Adrenal gland (tissue), 5 donors: Measurements from ENCODE around the gene KDM4B.

ENCODE experiments used
- POLR2A ChIP-seq, 2 donors: fragments of 450-650 bp; IDR thresholded peaks; one replicate each; pipeline ENCODE4 v1.6.1; 2017; ENCODE audit warnings: antibody characterized with exemption in 2 of 2, mild to moderate bottlenecking in 2 of 2, moderate library complexity in 1 of 2
- TF ChIP-seq, protein P1 (sequence below), 6 experiments: fragments of 450-650 bp in 4 of 6; fragments of 200-600 bp in 2 of 6; sonication (generic) in 1 of 6; IDR thresholded peaks; 1 replicate in 5 of 6; 2 replicates in 1 of 6; pipeline versions ENCODE4 v1.5.1 to v1.8.0; 2016 to 2021; ENCODE audit warnings: antibody characterized with exemption in 6 of 6, mild to moderate bottlenecking in 2 of 6, moderate library complexity in 1 of 6
- donor health status: DM: no; HTN: no; CAD: no.

DNA sequence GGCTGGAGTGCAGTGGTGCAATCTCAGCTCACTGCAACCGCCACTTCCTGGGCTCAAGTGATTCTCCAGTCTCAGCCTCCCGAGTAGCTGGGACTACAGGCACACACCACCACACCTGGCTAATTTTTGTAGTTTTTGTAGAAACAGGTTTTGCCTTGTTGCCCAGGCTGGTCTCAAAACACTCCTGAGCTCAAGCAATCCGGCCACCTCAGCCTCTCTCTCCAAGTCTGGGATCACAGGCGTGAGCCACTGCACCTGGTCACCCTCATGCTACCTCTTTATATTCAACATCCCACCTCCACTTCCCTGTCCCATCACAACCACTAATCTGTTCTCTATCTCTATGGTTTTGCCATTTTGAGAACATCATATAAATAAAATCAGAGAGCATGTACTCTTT, 216.0 kb downstream of the KDM4B start:
- TF ChIP-seq POLR2A (IDR thresholded peaks at IDR 0.05): no peak
- TF ChIP-seq, protein P1, sequence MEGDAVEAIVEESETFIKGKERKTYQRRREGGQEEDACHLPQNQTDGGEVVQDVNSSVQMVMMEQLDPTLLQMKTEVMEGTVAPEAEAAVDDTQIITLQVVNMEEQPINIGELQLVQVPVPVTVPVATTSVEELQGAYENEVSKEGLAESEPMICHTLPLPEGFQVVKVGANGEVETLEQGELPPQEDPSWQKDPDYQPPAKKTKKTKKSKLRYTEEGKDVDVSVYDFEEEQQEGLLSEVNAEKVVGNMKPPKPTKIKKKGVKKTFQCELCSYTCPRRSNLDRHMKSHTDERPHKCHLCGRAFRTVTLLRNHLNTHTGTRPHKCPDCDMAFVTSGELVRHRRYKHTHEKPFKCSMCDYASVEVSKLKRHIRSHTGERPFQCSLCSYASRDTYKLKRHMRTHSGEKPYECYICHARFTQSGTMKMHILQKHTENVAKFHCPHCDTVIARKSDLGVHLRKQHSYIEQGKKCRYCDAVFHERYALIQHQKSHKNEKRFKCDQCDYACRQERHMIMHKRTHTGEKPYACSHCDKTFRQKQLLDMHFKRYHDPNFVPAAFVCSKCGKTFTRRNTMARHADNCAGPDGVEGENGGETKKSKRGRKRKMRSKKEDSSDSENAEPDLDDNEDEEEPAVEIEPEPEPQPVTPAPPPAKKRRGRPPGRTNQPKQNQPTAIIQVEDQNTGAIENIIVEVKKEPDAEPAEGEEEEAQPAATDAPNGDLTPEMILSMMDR (IDR thresholded peaks at IDR 0.05): no peak
